Endothelial cell of umbilical vein (primary cell): ENCODE measurements around the gene TSGA10IP. TPM values are rescaled to one million over a fixed set of nuclear protein-coding genes. Genes with fewer than 3 reads are reported as not detected.

ENCODE experiments used
- BruUV-seq: library from RNA; stranded (reverse); fragments of 400-500 nt; replicated peaks from 2 replicates; lab custom pipeline; 2021; lab: Mats Ljungman, UMichigan
- CTCF ChIA-PET: fragments of 300-600, 350-600 bp; sonication (Branson Sonifier 250); formaldehyde crosslinking; loops from one replicate; lab custom pipeline; 2021; ENCODE audit warnings: antibody characterized with exemption, inconsistent platforms; lab: Charles Lee
- POLR2A ChIA-PET: fragments of 300-600, 350-600 bp; sonication (Branson Sonifier 250); formaldehyde crosslinking; loops from one replicate; lab custom pipeline; 2021; ENCODE audit warnings: antibody characterized with exemption, inconsistent platforms; lab: Charles Lee
- DNase-seq: peaks from one replicate; pipeline ENCODE4 v3.0.0-alpha.2; 2011; ENCODE audit warnings: low read depth, low spot score
- FAIRE-seq: peaks from 2 replicates; lab custom pipeline; 2011; peaks lifted over from hg19 to GRCh38; lab: Jason Lieb, UNC
- H2AFZ ChIP-seq: 2 replicates; pipeline ENCODE4 v1.6.0; 2012; ENCODE audit warnings: low read depth, low read length, control low read depth, inconsistent platforms
- H3K27ac ChIP-seq: 2 replicates; pipeline ENCODE4 v1.5.1; 2011; ENCODE audit warnings: low read depth, mild to moderate bottlenecking, control low read depth, low read length, moderate library complexity; ENCODE audit not compliant: insufficient read depth
- H3K27me3 ChIP-seq, 2 experiments: 2 replicates each; pipeline versions ENCODE4 v1.6.0 to v1.6.1; 2011; ENCODE audit warnings: low read length in 2 of 2, mixed read lengths in 1 of 2; ENCODE audit not compliant: control insufficient read depth in 2 of 2, insufficient read depth in 2 of 2
- H3K36me3 ChIP-seq, 2 experiments: 2 replicates in 1 of 2; 3 replicates in 1 of 2; pipeline ENCODE4 v1.5.1; 2011; ENCODE audit warnings: low read length in 2 of 2, mild to moderate bottlenecking in 1 of 2, moderate library complexity in 1 of 2; ENCODE audit not compliant: control insufficient read depth in 2 of 2, insufficient read depth in 2 of 2; ENCODE audit errors: extremely low read depth in 1 of 2
- H3K4me1 ChIP-seq: 3 replicates; pipeline ENCODE4 v1.5.1; 2011; ENCODE audit warnings: mild to moderate bottlenecking, low read length; ENCODE audit not compliant: control insufficient read depth, insufficient read depth; ENCODE audit errors: extremely low read depth
- H3K4me2 ChIP-seq: 2 replicates; pipeline ENCODE4 v1.6.1; 2011; ENCODE audit warnings: low read length, control low read depth, mixed read lengths; ENCODE audit not compliant: insufficient read depth
- H3K4me3 ChIP-seq, 3 experiments: fragments of 200-600 bp in 1 of 3; sonication (generic), shearing (Covaris generic) in 1 of 3; replicated peaks in 1 of 3; 2 replicates each; pipeline ENCODE4 v1.5.1; 2011 to 2016; ENCODE audit warnings: control low read depth in 3 of 3, low read length in 3 of 3, mild to moderate bottlenecking in 2 of 3, inconsistent platforms in 1 of 3, low read depth in 1 of 3, moderate library complexity in 1 of 3; ENCODE audit not compliant: insufficient read depth in 1 of 3
- H3K79me2 ChIP-seq: 2 replicates; pipeline ENCODE4 v1.6.0; 2012; ENCODE audit warnings: low read length, inconsistent platforms; ENCODE audit not compliant: control insufficient read depth, insufficient read depth
- H3K9ac ChIP-seq: replicated peaks from 2 replicates; pipeline ENCODE3; 2011; ENCODE audit warnings: low read length, control low read depth; ENCODE audit not compliant: insufficient read depth; ENCODE audit errors: extremely low read depth
- H3K9me1 ChIP-seq: replicated peaks from 3 replicates; pipeline ENCODE4 v1.6.0; 2011; ENCODE audit warnings: mild to moderate bottlenecking, low read length; ENCODE audit not compliant: control insufficient read depth, insufficient read depth; ENCODE audit errors: extremely low read depth
- H3K9me3 ChIP-seq: replicated peaks from 2 replicates; pipeline ENCODE4 v1.5.1; 2012; ENCODE audit warnings: low read length, inconsistent platforms; ENCODE audit not compliant: control insufficient read depth, insufficient read depth
- H4K20me1 ChIP-seq: replicated peaks from 2 replicates; pipeline ENCODE3; 2011; ENCODE audit warnings: mild to moderate bottlenecking, low read length; ENCODE audit not compliant: control insufficient read depth, insufficient read depth; ENCODE audit errors: extremely low read depth
- EZH2 ChIP-seq: IDR thresholded peaks from 2 replicates; pipeline ENCODE4 v1.6.1; 2012; ENCODE audit warnings: borderline replicate concordance, low read depth, mild to moderate bottlenecking, moderate library complexity, low read length, inconsistent platforms; ENCODE audit not compliant: severe bottlenecking
- FOS ChIP-seq: IDR thresholded peaks from 2 replicates; pipeline ENCODE4 v1.6.1; 2011; ENCODE audit warnings: mild to moderate bottlenecking, low read length, moderate library complexity, borderline replicate concordance; ENCODE audit not compliant: insufficient read depth
- GATA2 ChIP-seq: IDR thresholded peaks from 2 replicates; pipeline ENCODE4 v1.7.0; 2011; ENCODE audit warnings: low read depth, mild to moderate bottlenecking, moderate library complexity, mixed read lengths, low read length; ENCODE audit not compliant: insufficient read length, insufficient read depth
- JUN ChIP-seq: IDR thresholded peaks from 2 replicates; pipeline ENCODE4 v1.6.1; 2011; ENCODE audit warnings: borderline replicate concordance, low read depth; ENCODE audit not compliant: insufficient read length, insufficient read depth
- MYC ChIP-seq: IDR thresholded peaks from one replicate; pipeline ENCODE4 v1.6.1; 2011; ENCODE audit warnings: mild to moderate bottlenecking, low read depth, low read length
- dilution Hi-C: fragments of 300-500 bp; cut with MboI; formaldehyde crosslinking; loops from one replicate; pipeline ENCODE4 v1.15.0; 2019; ENCODE audit warnings: low sequenced_read_pairs; ENCODE audit not compliant: extremely low pct_ligation_motif_present
- intact Hi-C: fragments of 100-400 bp; cut with micrococcal nuclease; formaldehyde crosslinking; loops from one replicate; pipeline ENCODE4 v1.10.0; 2022
- polyA plus RNA-seq, 4 experiments: library from polyadenylated mRNA; depleted of rRNA in 3 of 4; stranded (reverse) in 3 of 4; unstranded in 1 of 4; fragments of >200 nt; gene quantifications; 2 replicates each; pipeline versions ENCODE4 v1.2.1 to v1.2.3, GENCODE V29; 2011 to 2012; ENCODE audit warnings: missing spikeins in 1 of 4
- total RNA-seq: library from RNA; stranded (reverse); gene quantifications from 2 replicates; pipeline ENCODE4 v1.2.3, GENCODE V29; 2021
- TF ChIP-seq, protein P1 (sequence below), 2 donors: IDR thresholded peaks; 1 replicate in 1 of 2; 2 replicates in 1 of 2; pipeline ENCODE4 v1.5.1; 2011; ENCODE audit warnings: low read length in 2 of 2, mild to moderate bottlenecking in 2 of 2, moderate library complexity in 2 of 2, control low read depth in 1 of 2, inconsistent platforms in 1 of 2, low read depth in 1 of 2; ENCODE audit not compliant: insufficient read depth in 1 of 2; ENCODE audit errors: extremely low read depth in 1 of 2

Gene TSGA10IP
- total and polyA plus RNA-seq, 2 donors (not counting 3 experiments of a cell fraction or from before 2014, with no cell fraction given): not detected

DNA sequence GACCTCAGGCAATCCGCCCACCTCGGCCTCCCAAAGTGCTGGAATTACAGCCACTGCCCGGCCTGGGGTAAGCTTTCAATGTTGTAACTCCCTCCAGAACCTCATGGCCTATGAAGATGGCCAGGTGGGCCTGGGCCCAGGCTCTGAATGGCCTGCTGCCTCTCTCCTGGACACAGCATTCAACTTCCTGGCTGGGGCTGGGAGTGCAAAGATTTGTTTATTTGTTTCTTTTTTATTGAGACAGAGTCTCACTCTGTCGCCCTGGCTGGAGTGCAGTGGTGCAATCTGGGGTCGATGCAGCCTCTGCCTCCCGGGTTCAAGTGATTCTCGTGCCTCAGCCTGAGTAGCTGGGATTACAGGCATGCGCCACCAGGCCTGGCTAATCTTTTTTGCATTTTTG is 513 bp upstream of the TSGA10IP start:
- Histone ChIP-seq H3K79me2 (no peaks in the 10 kb centered on the region), H3K9me1 (no peaks in the 10 kb centered on the region), H3K4me1 (peaks cover 7% of the 10 kb centered on the region), H3K4me3 (no peak overlapping the region), H3K27ac (no peak overlapping the region), H4K20me1 (no peaks in the 10 kb centered on the region), H2AFZ (no peak overlapping the region), H3K4me2 (no peak overlapping the region), H3K27me3 (no peaks in the 10 kb centered on the region), H3K36me3 (no peaks in the 10 kb centered on the region), H3K9ac (no peak overlapping the region), H3K9me3 (no peaks in the 10 kb centered on the region)
- DNase-seq: no peak
- ChIA-PET POLR2A (no interaction called here), CTCF (no interaction called here)
- TF ChIP-seq, protein P1, sequence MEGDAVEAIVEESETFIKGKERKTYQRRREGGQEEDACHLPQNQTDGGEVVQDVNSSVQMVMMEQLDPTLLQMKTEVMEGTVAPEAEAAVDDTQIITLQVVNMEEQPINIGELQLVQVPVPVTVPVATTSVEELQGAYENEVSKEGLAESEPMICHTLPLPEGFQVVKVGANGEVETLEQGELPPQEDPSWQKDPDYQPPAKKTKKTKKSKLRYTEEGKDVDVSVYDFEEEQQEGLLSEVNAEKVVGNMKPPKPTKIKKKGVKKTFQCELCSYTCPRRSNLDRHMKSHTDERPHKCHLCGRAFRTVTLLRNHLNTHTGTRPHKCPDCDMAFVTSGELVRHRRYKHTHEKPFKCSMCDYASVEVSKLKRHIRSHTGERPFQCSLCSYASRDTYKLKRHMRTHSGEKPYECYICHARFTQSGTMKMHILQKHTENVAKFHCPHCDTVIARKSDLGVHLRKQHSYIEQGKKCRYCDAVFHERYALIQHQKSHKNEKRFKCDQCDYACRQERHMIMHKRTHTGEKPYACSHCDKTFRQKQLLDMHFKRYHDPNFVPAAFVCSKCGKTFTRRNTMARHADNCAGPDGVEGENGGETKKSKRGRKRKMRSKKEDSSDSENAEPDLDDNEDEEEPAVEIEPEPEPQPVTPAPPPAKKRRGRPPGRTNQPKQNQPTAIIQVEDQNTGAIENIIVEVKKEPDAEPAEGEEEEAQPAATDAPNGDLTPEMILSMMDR (IDR thresholded peaks at IDR 0.05; ENCODE audit: extremely low read depth in 1 of 2, insufficient read depth in 1 of 2, low read depth in 1 of 2, low read length in 2 of 2): no peak
- TF ChIP-seq GATA2 (no peak), JUN (no peak), FOS (no peak), MYC (no peak), EZH2 (no peak)
- dilution Hi-C loops (no loop called here), intact Hi-C loops (no loop called here)
- no peak for FAIRE-seq
- BruUV-seq: no TSS peak
